GM21723 (cell line): ENCODE results near the gene C6orf163.

Source experiments
- ATAC-seq: cut with Tn5 transposase; IDR thresholded peaks from one replicate; pipeline ENCODE4 v1.9.1; 2021; ENCODE audit warnings: mild to moderate bottlenecking, moderate library complexity; ENCODE audit not compliant: unreplicated experiment

C6orf163 gene

GRCh38 chr6:87356181-87356580, 11.6 kb downstream of the C6orf163 start:
- ATAC-seq, result no peak

GRCh38 chr6:87357479-87358196, 13.0 kb downstream of the C6orf163 start:
- ATAC-seq, result no peak

- no peak for ATAC-seq
These were observed 20.1 kb downstream of the C6orf163 start for GRCh38 chr6:87364602-87365252.

DNA sequence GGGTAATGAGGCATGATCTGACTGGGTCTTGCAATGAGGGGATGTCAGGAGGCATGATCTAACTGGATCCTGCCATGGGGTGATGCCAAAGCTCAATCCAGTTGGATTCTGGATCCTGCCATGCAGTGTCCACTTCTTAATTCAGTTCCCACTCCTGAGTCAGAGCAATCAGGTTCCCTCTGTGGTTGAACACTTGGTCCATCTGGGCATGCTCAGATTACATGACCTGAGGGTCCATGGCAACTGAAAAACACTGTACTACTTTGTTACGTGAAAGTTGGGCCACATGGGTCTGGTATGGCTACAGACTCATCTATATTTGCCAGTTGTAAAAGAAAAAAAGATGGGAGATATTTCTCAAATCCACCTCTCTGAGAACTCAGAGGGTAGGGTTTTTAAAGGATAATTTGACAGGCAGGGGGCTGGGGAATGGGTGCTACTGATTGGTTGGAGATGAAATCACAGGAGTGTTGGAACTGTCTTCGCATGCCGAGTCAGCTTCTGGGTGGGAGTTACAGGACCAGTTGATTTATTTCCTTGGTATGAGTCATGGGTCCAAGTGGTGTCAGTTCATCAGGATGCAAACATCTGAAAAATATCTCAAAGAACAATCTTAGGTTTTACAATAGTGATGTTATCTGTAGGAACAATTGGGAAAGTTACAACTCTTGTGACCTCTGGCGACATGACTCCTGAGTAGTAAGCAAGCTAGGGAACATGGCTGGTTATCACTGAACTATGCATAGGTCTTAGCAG, 21.6 kb downstream of the C6orf163 start:
- ATAC-seq, result no peak

DNA sequence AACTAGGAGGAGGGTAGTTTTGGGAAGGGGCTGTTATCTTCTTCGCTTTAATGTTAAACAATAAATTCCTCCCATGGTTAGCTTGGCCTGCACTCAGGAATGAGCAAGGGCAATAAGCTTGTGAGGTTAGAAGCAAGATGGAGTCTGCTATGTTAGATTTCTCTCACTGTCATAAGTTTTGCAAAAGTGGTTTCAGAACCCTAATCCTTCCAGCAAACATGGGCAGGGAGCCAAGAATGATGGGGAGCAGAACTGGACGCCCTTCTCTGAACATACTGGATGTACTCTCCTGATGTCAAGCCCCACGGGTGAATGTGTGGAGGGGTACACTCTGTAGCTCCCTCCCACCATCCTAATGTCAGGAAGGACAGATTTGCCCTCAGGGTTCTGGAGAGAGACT, 22.3 kb downstream of the C6orf163 start:
- no peak for ATAC-seq

- no peak for ATAC-seq
These were observed 28.8 kb downstream of the C6orf163 start for GRCh38 chr6:87373377-87373776.

DNA sequence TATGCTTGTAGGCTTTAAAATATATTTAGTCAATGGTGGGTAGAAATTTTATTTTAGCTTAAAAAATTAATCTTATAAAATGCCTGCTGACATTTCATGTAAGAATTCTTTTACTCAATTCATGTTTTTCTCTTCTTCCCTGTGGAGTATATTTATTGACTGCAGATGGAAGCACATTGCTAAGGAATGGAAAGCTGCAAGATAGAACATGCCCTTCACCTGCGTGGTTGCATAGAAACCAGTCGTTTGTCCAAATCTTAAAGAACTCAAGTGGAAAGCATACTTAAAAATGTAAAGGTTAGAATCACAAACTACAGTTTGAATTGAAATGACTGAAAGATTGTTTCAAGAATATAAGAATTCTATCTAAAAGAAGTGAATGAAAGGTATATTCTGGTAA, 30.7 kb downstream of the C6orf163 start:
- ATAC-seq, result no peak

DNA sequence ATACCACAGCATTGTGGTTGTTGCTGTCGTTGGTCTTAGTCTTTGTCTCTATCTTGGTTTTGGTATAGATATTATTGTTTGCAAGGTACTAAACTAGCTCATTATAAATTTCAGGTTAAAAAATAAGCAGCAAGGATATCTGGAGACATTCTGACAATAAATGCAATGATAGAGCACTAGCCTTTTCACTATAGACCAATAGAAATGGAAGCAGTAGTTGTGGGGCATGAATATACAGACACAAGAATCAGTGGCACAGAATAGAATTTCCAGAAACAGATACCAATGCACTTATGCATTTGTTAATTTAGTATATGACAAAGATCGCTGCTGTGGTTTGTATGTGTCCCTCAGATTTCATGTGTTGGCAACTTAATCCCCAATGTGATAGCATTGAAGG, 32.0 kb downstream of the C6orf163 start:
- ATAC-seq, result no peak

DNA sequence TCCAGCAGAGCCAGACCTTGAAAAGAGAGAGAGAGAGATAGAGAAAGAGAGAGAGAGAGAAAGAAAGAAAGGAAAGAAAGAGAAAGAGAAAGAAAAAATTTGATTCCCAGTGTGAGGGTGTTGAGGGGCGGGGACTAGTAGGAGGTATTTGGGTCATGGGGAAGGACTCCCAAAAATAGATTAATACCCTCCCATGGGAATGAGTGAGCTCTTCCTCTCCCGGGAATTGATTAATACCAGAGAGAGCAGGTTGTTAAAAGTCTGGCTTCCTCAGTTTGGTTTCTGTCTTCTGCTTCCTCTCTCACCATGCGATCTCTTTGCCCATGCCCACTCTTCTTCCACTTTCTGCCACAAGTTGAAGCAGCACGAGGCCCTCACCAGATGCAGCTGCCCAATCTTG, 34.3 kb downstream of the C6orf163 start:
- ATAC-seq, result no peak

DNA sequence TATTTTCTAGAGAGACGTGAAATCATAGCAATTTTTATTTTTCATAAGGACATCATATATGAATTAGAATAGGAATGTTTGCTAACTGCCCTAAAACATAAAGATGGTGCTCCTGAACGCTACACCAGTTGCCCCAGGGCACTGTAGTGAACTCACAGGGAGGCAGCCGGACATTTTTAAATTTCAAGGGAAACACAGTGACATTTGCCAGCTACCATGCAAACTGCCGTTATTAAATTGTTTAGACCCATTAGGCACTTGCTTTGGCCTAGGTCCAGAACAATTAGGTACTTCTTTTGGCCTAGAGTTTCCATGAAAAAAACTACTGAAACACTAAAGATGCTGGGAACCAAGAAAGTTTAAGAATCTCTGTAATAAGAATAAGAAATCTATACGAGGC, 38.2 kb downstream of the C6orf163 start:
- no peak for ATAC-seq

- no peak for ATAC-seq
These were observed 39.4 kb downstream of the C6orf163 start for GRCh38 chr6:87384038-87384437.

GRCh38 chr6:87384449-87384848, 39.8 kb downstream of the C6orf163 start:
- no peak for ATAC-seq

GRCh38 chr6:87391334-87391733, 46.7 kb downstream of the C6orf163 start:
- peak; percentile 79 for ATAC-seq

DNA sequence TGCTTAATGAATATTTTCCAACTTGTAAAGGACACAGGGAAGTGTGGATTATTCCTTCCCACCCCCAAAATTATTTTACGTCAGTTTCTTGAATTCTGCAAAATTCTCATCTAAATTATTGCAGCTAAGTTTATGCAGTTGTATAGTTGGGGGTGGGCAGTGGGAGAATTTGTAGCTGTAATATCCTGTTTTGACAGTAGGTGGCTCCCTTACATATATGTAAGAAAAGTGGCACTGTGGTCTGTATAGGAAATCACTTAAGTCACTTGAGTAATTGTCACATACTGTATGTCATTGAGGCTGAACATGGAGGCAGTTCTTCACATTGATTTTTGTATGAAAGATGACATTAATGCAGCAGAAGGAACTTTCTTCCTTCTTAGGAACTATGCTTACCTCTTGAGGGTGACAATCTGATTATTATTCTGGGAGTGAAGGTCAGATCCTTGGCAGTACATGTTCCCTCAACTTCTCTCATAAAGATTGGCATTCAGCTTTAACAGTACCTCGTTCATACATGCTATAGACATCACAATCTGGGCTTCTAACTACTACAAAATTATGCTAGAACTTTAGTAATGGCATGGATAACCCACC, 48.5 kb downstream of the C6orf163 start:
- peak; percentile 73 for ATAC-seq

DNA sequence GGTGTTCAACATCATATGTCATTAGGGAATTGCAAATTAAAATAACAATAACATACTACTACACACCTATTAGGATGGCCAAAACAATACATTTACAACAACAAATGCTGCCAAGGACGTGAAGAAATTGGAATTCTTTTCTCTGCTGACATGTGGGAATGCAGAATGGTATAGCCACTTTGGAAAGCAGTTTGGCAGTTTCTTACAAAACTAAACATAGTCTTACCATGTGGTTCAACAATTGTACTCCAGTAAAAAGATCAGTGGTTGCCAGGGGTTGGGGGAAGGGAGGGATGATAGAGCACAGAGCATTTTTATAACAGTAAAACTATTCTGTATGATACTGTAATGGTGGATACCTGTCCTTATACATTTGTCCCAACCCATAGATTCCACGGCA, 50.8 kb downstream of the C6orf163 start:
- ATAC-seq, result no peak

DNA sequence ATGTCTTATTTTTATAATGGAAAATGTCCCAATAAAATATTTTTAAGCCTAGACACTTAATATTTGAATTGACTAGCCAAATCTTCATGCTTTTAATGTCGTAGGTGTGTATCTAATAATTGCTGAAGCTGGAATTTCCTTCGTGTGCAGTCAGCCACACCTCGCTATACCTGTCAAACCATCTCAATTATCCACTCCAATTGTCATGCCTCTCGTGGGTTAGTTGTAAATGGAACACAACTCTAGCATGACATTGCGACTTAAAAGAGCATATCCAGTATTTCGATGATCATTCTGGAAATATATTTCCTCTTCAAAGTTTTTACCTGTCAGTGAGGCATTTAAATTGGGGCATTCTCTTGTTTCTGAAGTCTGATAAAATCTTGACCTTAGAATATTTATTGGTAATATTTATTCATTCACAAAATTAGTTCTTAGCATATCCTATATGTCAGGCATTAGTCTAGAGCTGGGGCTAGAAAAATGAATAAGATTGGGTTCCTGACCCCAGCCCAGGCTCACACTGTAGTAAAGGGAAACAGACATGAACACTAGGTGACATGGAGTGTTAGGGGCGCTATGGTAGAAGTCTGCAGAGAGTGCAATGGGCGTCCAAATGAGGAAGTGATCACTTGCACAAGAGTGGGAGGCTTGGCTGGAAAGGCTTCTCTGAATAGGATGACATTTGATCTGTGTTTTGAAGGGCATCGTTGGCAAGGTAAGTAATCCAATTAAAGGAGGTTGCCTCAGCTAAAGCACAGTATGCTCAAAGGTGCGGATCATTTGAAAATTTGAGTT, 52.2 kb downstream of the C6orf163 start:
- peak; percentile 91 for ATAC-seq

DNA sequence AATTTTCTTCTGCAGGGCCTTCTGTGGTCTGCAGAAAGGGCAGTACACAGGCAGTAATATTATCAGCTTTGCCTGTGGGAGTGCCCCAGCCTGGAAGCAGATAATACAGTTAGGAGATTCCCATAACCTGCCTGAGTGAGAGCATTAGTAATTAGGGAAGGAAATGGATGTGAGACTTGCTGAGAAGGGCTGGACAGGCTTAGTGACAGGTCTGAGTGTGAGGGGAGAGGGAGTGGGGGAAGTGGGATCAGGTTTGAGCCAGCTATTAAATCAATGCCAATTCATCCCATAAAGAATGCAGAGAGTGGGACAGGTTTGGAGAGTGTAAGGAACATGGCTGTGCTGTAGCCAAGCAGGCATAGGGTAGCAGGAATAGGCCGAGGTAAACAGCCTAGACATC, 53.0 kb downstream of the C6orf163 start:
- no peak for ATAC-seq

DNA sequence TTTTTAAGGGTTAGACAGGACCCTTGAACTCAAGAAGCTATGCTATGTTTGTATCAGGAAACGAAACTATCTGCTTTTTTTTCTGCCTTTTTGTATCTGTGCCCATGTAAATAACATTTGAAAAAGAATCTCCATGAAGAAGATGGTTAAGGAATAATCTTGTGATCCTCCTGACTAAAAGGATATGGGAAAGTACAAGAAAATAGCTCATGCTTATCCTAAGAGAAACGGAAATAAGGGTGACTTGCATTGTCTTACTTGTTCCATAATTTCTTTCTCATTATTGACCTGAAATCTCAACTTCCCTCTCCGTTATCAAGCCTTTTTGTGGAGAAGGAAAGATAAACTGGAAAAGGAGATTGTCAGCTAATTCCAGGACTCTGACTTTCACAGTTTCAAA, 57.2 kb downstream of the C6orf163 start:
- no peak for ATAC-seq

- ATAC-seq, result peak; percentile 17
These were observed 62.9 kb downstream of the C6orf163 start for GRCh38 chr6:87407561-87407900.

GRCh38 chr6:87407901-87408720, 63.5 kb downstream of the C6orf163 start, which contains the start of gene CFAP206:
Gene CFAP206, plus strand, starts transcription at chr6:87407972. Its CDS starts 1,868 bp downstream, at chr6:87409840.
- ATAC-seq, result peak; percentile 90
